DND-41 (cell line): Measurements from ENCODE around the gene VEGFC.

ENCODE experiments used
- ATAC-seq: fragments of 200-7000 bp; cut with Tn5 transposase; 3 replicates; pipeline ENCODE4 v1.9.1; 2021; ENCODE audit warnings: low read depth; ENCODE audit not compliant: insufficient read depth
- DNase-seq: peaks from one replicate; pipeline ENCODE4 v3.0.0-alpha.2; 2020
- H2AFZ ChIP-seq: 2 replicates; pipeline ENCODE4 v1.6.0; 2012; ENCODE audit warnings: low read depth, low read length
- H3K27ac ChIP-seq: 2 replicates; pipeline ENCODE4 v1.5.1; 2012; ENCODE audit warnings: low read length, inconsistent platforms
- H3K27me3 ChIP-seq: fragments of 200-600 bp; sonication (generic); 2 replicates; pipeline ENCODE4 v1.6.0; 2012; ENCODE audit warnings: low read length, mild to moderate bottlenecking, inconsistent platforms; ENCODE audit not compliant: insufficient read depth, poor library complexity
- H3K36me3 ChIP-seq: 2 replicates; pipeline ENCODE4 v1.5.1; 2012; ENCODE audit warnings: low read length, inconsistent platforms; ENCODE audit not compliant: insufficient read depth
- H3K4me1 ChIP-seq: 2 replicates; pipeline ENCODE4 v1.5.1; 2012; ENCODE audit warnings: mild to moderate bottlenecking, low read length; ENCODE audit not compliant: insufficient read depth
- H3K4me2 ChIP-seq: 2 replicates; pipeline ENCODE4 v1.6.0; 2012; ENCODE audit warnings: mild to moderate bottlenecking, moderate library complexity, low read length, inconsistent platforms; ENCODE audit not compliant: insufficient read depth
- H3K4me3 ChIP-seq, 2 experiments: fragments of 200-600 bp in 1 of 2; shearing (Covaris generic) in 1 of 2; 2 replicates each; pipeline ENCODE4 v1.5.1; 2012 to 2016; ENCODE audit warnings: inconsistent platforms in 2 of 2, low read length in 2 of 2, mild to moderate bottlenecking in 2 of 2, low read depth in 1 of 2, moderate library complexity in 1 of 2
- H3K79me2 ChIP-seq: 2 replicates; pipeline ENCODE4 v1.6.0; 2012; ENCODE audit warnings: low read length, inconsistent platforms; ENCODE audit not compliant: insufficient read depth
- H3K9ac ChIP-seq: 2 replicates; pipeline ENCODE4 v1.6.0; 2012; ENCODE audit warnings: low read depth, mild to moderate bottlenecking, inconsistent platforms, low read length, moderate library complexity
- H3K9me3 ChIP-seq: 2 replicates; pipeline ENCODE4 v1.5.1; 2012; ENCODE audit warnings: low read length, moderate library complexity, mild to moderate bottlenecking, inconsistent platforms; ENCODE audit not compliant: insufficient read depth, severe bottlenecking
- H4K20me1 ChIP-seq: 2 replicates; pipeline ENCODE4 v1.6.0; 2012; ENCODE audit warnings: low read length; ENCODE audit not compliant: insufficient read depth
- CTCF ChIP-seq: IDR thresholded peaks from 2 replicates; pipeline ENCODE4 v1.5.1; 2012; ENCODE audit warnings: borderline replicate concordance, low read length, moderate library complexity, mild to moderate bottlenecking; ENCODE audit not compliant: poor library complexity, severe bottlenecking; ENCODE audit errors: extremely low read depth
- EZH2 ChIP-seq: IDR thresholded peaks from 3 replicates; pipeline ENCODE4 v1.6.1; 2012; ENCODE audit warnings: borderline replicate concordance, low read depth, mild to moderate bottlenecking, moderate library complexity, low read length, inconsistent platforms; ENCODE audit not compliant: severe bottlenecking

The VEGFC gene

GRCh38 chr4:176646311-176646710 is 146.4 kb downstream of the VEGFC start:
- peaks cover 10% of the 10 kb centered on the region for H3K27me3 ChIP-seq
- no peaks in the 10 kb centered on the region for H3K9me3 ChIP-seq
- H2AFZ ChIP-seq: no peak overlapping the region
- no peak overlapping the region for H3K9ac ChIP-seq
- H4K20me1 ChIP-seq: no peaks in the 10 kb centered on the region
- ATAC-seq: no peak
- H3K79me2 ChIP-seq: no peaks in the 10 kb centered on the region
- H3K4me1 ChIP-seq: no peaks in the 10 kb centered on the region
- H3K27ac ChIP-seq: no peak overlapping the region
- no peak for DNase-seq
- no peaks in the 10 kb centered on the region for H3K36me3 ChIP-seq
- no peak overlapping the region for H3K4me2 ChIP-seq
- no peak for TF ChIP-seq CTCF
- TF ChIP-seq EZH2: no peak
- no peak overlapping the region for H3K4me3 ChIP-seq

- Histone ChIP-seq H3K27ac (no peak overlapping the region), H3K4me3 (no peak overlapping the region), H3K9ac (no peak overlapping the region), H3K27me3 (peaks cover 10% of the 10 kb centered on the region), H3K79me2 (no peaks in the 10 kb centered on the region), H3K36me3 (no peaks in the 10 kb centered on the region), H4K20me1 (no peaks in the 10 kb centered on the region), H3K9me3 (no peaks in the 10 kb centered on the region), H3K4me2 (no peak overlapping the region), H2AFZ (no peak overlapping the region), H3K4me1 (no peaks in the 10 kb centered on the region)
- DNase-seq (no peak), ATAC-seq (no peak)
- TF ChIP-seq CTCF (no peak), EZH2 (no peak)
These were observed 147.3 kb downstream of the VEGFC start for GRCh38 chr4:176645246-176645960.

- Histone ChIP-seq H3K9ac (no peak overlapping the region), H3K36me3 (no peaks in the 10 kb centered on the region), H3K9me3 (no peaks in the 10 kb centered on the region), H4K20me1 (no peaks in the 10 kb centered on the region), H2AFZ (no peak overlapping the region), H3K27me3 (peaks cover 5% of the 10 kb centered on the region), H3K4me1 (no peaks in the 10 kb centered on the region), H3K4me2 (no peak overlapping the region), H3K79me2 (no peaks in the 10 kb centered on the region), H3K4me3 (no peak overlapping the region), H3K27ac (no peak overlapping the region)
- no peak for TF ChIP-seq EZH2
- no peak for TF ChIP-seq CTCF
- ATAC-seq (no peak), DNase-seq (no peak)
These were observed 150.2 kb downstream of the VEGFC start for GRCh38 chr4:176642472-176642871.
